ENCODE data around the gene GFRA4. TPM values are rescaled to one million over a fixed set of nuclear protein-coding genes. Genes with fewer than 3 reads are reported as not detected.

The GFRA4 gene
- total RNA-seq, 1 experiment from 2014 or later: not detected

GRCh38 chr20:3704087-3704486 is 40.9 kb upstream of the GFRA4 start:
- ChIA-PET POLR2A (interaction anchor here (0.5 kb wide), 1 partner anchor 312 kb away, joined by 10 read pairs; no protein-coding TSS in a partner anchor), CTCF (interaction anchor here (1.6 kb wide), 1 partner anchor 12 kb away, joined by 4 read pairs; no protein-coding TSS in a partner anchor)
- TF ChIP-seq REST (IDR thresholded peaks at IDR 0.05; ENCODE audit: insufficient read depth in 1 of 2, low read depth in 2 of 2, low read length in 1 of 2): no peak
- no peak for TF ChIP-seq POLR2AphosphoS5 (IDR thresholded peaks at IDR 0.05; ENCODE audit: low read depth, low read length)
- no peak for TF ChIP-seq CTCF (IDR thresholded peaks at IDR 0.05)
- TF ChIP-seq TCF7L2 (IDR thresholded peaks at IDR 0.05; ENCODE audit: low read depth, low read length): no peak
- TF ChIP-seq SIN3A (IDR thresholded peaks at IDR 0.05; ENCODE audit: borderline replicate concordance, insufficient read depth, low read depth, low read length): no peak
- H3K9me3 ChIP-seq (ENCODE audit: control insufficient read depth, insufficient read depth, low read depth, low read length): no peaks in the 10 kb centered on the region
- in situ Hi-C loops (cut with HindIII; ENCODE audit: low pct_unique_long_range_greater_than_20kb, low sequenced_read_pairs): no loop called here
- H3K27ac ChIP-seq (ENCODE audit: low read length): no peak overlapping the region
- peaks cover 4% of the 10 kb centered on the region; the same call in 1 of the 2 replicates for H3K4me1 ChIP-seq (ENCODE audit: control insufficient read depth, insufficient read depth, low read length)
- ATAC-seq: no peak
- no peak for DNase-seq (ENCODE audit: low read depth, low spot score)
- no peaks in the 10 kb centered on the region for H3K27me3 ChIP-seq (ENCODE audit: control insufficient read depth, insufficient read depth, low read length)
- no TSS peak for BruUV-seq (replicated peaks)
- no peaks in the 10 kb centered on the region for H3K36me3 ChIP-seq (ENCODE audit: control insufficient read depth, insufficient read depth, low read length)
- H3K4me3 ChIP-seq (ENCODE audit: low read depth in 2 of 2, low read length in 2 of 2): no peak overlapping the region
- intact Hi-C loops (cut with micrococcal nuclease; ENCODE audit: unreplicated experiment): no loop called here

- BruUV-seq (replicated peaks): no TSS peak
- DNase-seq (ENCODE audit: low read depth, low spot score): no peak
- Histone ChIP-seq H3K4me3 (ENCODE audit: low read depth in 2 of 2, low read length in 2 of 2) (no peak overlapping the region), H3K9me3 (ENCODE audit: control insufficient read depth, insufficient read depth, low read depth, low read length) (no peaks in the 10 kb centered on the region), H3K36me3 (ENCODE audit: control insufficient read depth, insufficient read depth, low read length) (no peaks in the 10 kb centered on the region), H3K27ac (ENCODE audit: low read length) (no peak overlapping the region), H3K27me3 (ENCODE audit: control insufficient read depth, insufficient read depth, low read length) (no peaks in the 10 kb centered on the region), H3K4me1 (ENCODE audit: control insufficient read depth, insufficient read depth, low read length) (peaks cover 4% of the 10 kb centered on the region; the same call in 1 of the 2 replicates)
- ChIA-PET CTCF (interaction anchor here (0.8 to 1.6 kb wide), 2 partner anchors 14 to 28 kb away, joined by 3 to 4 read pairs; no protein-coding TSS in a partner anchor), POLR2A (no interaction called here)
- TF ChIP-seq CTCF (IDR thresholded peaks at IDR 0.05) (no peak), TCF7L2 (IDR thresholded peaks at IDR 0.05; ENCODE audit: low read depth, low read length) (no peak), REST (IDR thresholded peaks at IDR 0.05; ENCODE audit: insufficient read depth in 1 of 2, low read depth in 2 of 2, low read length in 1 of 2) (no peak), POLR2AphosphoS5 (IDR thresholded peaks at IDR 0.05; ENCODE audit: low read depth, low read length) (no peak), SIN3A (IDR thresholded peaks at IDR 0.05; ENCODE audit: borderline replicate concordance, insufficient read depth, low read depth, low read length) (no peak)
- in situ Hi-C loops (cut with HindIII; ENCODE audit: low pct_unique_long_range_greater_than_20kb, low sequenced_read_pairs): no loop called here
- no peak for ATAC-seq
- intact Hi-C loops (cut with micrococcal nuclease; ENCODE audit: unreplicated experiment): no loop called here
Observed at GRCh38 chr20:3702611-3703391, 39.6 kb upstream of the GFRA4 start.
